ENCODE data around the gene SLC27A6. TPM values are rescaled to one million over a fixed set of nuclear protein-coding genes. Genes with fewer than 3 reads are reported as not detected.

SLC27A6 gene
- polyA plus RNA-seq, 1 experiment: 0.04 TPM

GRCh38 chr5:129001841-129002526 lies 36.7 kb downstream of the SLC27A6 start:
- Histone ChIP-seq H3K9me3 (ENCODE audit: control insufficient read depth, insufficient read depth, low read length) (no peaks in the 10 kb centered on the region; the same call in 1 of the 2 replicates), H3K27ac (ENCODE audit: low read depth, low read length) (no peak overlapping the region), H3K4me3 (ENCODE audit: low read depth, low read length) (no peak overlapping the region), H3K27me3 (ENCODE audit: control insufficient read depth, insufficient read depth, low read length) (no peaks in the 10 kb centered on the region)
- no peak for TF ChIP-seq CTCF (IDR thresholded peaks at IDR 0.05; ENCODE audit: low read depth, low read length)
- POLR2A ChIA-PET: no interaction called here
- CTCF ChIA-PET: no interaction called here
- DNase-seq (ENCODE audit: low read depth, low spot score): no peak

GRCh38 chr5:129002527-129002842 lies 37.2 kb downstream of the SLC27A6 start:
- DNase-seq (ENCODE audit: low read depth, low spot score): no peak
- H3K4me3 ChIP-seq (ENCODE audit: low read depth, low read length): no peak overlapping the region
- no peaks in the 10 kb centered on the region for H3K27me3 ChIP-seq (ENCODE audit: control insufficient read depth, insufficient read depth, low read length)
- ChIA-PET POLR2A (no interaction called here), CTCF (no interaction called here)
- H3K27ac ChIP-seq (ENCODE audit: low read depth, low read length): no peak overlapping the region
- no peak for TF ChIP-seq CTCF (IDR thresholded peaks at IDR 0.05; ENCODE audit: low read depth, low read length)
- H3K9me3 ChIP-seq (ENCODE audit: control insufficient read depth, insufficient read depth, low read length): no peaks in the 10 kb centered on the region; the same call in 1 of the 2 replicates

- ChIA-PET CTCF (no interaction called here), POLR2A (no interaction called here)
- no peak overlapping the region for H3K4me3 ChIP-seq (ENCODE audit: low read depth, low read length)
- H3K27ac ChIP-seq (ENCODE audit: low read depth, low read length): no peak overlapping the region
- DNase-seq (ENCODE audit: low read depth, low spot score): no peak
- H3K27me3 ChIP-seq (ENCODE audit: control insufficient read depth, insufficient read depth, low read length): no peaks in the 10 kb centered on the region
- H3K9me3 ChIP-seq (ENCODE audit: control insufficient read depth, insufficient read depth, low read length): no peaks in the 10 kb centered on the region; the same call in 1 of the 2 replicates
- no peak for TF ChIP-seq CTCF (IDR thresholded peaks at IDR 0.05; ENCODE audit: low read depth, low read length)
Observed at GRCh38 chr5:129003232-129003631, 37.9 kb downstream of the SLC27A6 start.

GRCh38 chr5:129014185-129014584 lies 48.9 kb downstream of the SLC27A6 start:
- H3K4me3 ChIP-seq (ENCODE audit: low read depth, low read length): no peak overlapping the region
- H3K27me3 ChIP-seq (ENCODE audit: control insufficient read depth, insufficient read depth, low read length): no peaks in the 10 kb centered on the region
- CTCF ChIA-PET: no interaction called here
- no peak for DNase-seq (ENCODE audit: low read depth, low spot score)
- POLR2A ChIA-PET: no interaction called here
- H3K27ac ChIP-seq (ENCODE audit: low read depth, low read length): no peak overlapping the region
- TF ChIP-seq CTCF (IDR thresholded peaks at IDR 0.05; ENCODE audit: low read depth, low read length): no peak
- H3K9me3 ChIP-seq (ENCODE audit: control insufficient read depth, insufficient read depth, low read length): no peaks in the 10 kb centered on the region

- H3K9me3 ChIP-seq (ENCODE audit: control insufficient read depth, insufficient read depth, low read length): no peaks in the 10 kb centered on the region
- no peaks in the 10 kb centered on the region for H3K27me3 ChIP-seq (ENCODE audit: control insufficient read depth, insufficient read depth, low read length)
- H3K27ac ChIP-seq (ENCODE audit: low read depth, low read length): no peak overlapping the region
- H3K4me3 ChIP-seq (ENCODE audit: low read depth, low read length): no peak overlapping the region
- TF ChIP-seq CTCF (IDR thresholded peaks at IDR 0.05; ENCODE audit: low read depth, low read length): no peak
- ChIA-PET POLR2A (interaction anchor here (0.7 kb wide), 1 partner anchor 75 kb away, joined by 3 read pairs; no protein-coding TSS in a partner anchor), CTCF (no interaction called here)
- no peak for DNase-seq (ENCODE audit: low read depth, low spot score)
Observed at GRCh38 chr5:129018837-129019236, 53.5 kb downstream of the SLC27A6 start.

Data from AG04450 (cell line).